Heart right ventricle (tissue), 16 donors: ENCODE measurements around the gene SLC6A6. TPM values are rescaled to one million over a fixed set of nuclear protein-coding genes. Genes with fewer than 3 reads are reported as not detected.

Experiments
- ATAC-seq, 8 donors: fragments of 200-7000 bp; cut with Tn5 transposase; one replicate each; pipeline ENCODE4 v1.9.1; 2020; ENCODE audit warnings: mild to moderate bottlenecking in 8 of 8, moderate library complexity in 8 of 8, moderate number of reproducible peaks in 1 of 8
- DNase-seq, 2 donors: peaks; one replicate each; pipeline ENCODE4 v3.0.0-alpha.2; 2020
- H3K27ac ChIP-seq, 10 donors: fragments of 200-600 bp; sonication (generic) in 2 of 10; one replicate each; pipeline versions ENCODE4 v1.5.0 to v1.8.0; 2020 to 2022; ENCODE audit warnings: mild to moderate bottlenecking in 3 of 10
- H3K27me3 ChIP-seq, 7 donors: fragments of 200-600 bp; one replicate each; pipeline ENCODE4 v1.8.0; 2021 to 2022; ENCODE audit warnings: mild to moderate bottlenecking in 2 of 7
- H3K36me3 ChIP-seq, 9 donors: fragments of 200-600 bp; sonication (generic) in 1 of 9; one replicate each; pipeline versions ENCODE4 v1.5.0 to v1.8.0; 2020 to 2022; ENCODE audit warnings: mild to moderate bottlenecking in 2 of 9
- H3K4me1 ChIP-seq, 9 donors: fragments of 200-600 bp; sonication (generic) in 1 of 9; one replicate each; pipeline versions ENCODE4 v1.5.0 to v1.8.0; 2020 to 2022; ENCODE audit warnings: mild to moderate bottlenecking in 4 of 9
- H3K4me3 ChIP-seq, 10 donors: fragments of 200-600 bp; sonication (generic) in 2 of 10; one replicate each; pipeline versions ENCODE4 v1.5.0 to v1.8.0; 2020 to 2022; ENCODE audit warnings: mild to moderate bottlenecking in 7 of 10, moderate library complexity in 2 of 10
- H3K9me3 ChIP-seq, 11 donors: fragments of 200-600 bp in 10 of 11; sonication (generic) in 2 of 11; one replicate each; pipeline versions ENCODE4 v1.5.0 to v1.8.0; 2013 to 2022; ENCODE audit warnings: mild to moderate bottlenecking in 2 of 11, control low read depth in 1 of 11, moderate library complexity in 1 of 11
- CTCF ChIP-seq, 9 donors: fragments of 200-600 bp; sonication (generic) in 2 of 9; IDR thresholded peaks; one replicate each; pipeline versions ENCODE4 v1.5.0 to v1.8.0; 2021 to 2022; ENCODE audit warnings: antibody characterized with exemption in 9 of 9, mild to moderate bottlenecking in 5 of 9, moderate library complexity in 1 of 9
- WGBS, 2 donors: extraction: QIAGEN DNeasy Blood & Tissue Kit; methylation state at CpG; one replicate each; pipeline ENCODE4 v1.1.7; 2013; ENCODE audit warnings: inconsistent platforms in 1 of 2; 5-methylcytosine and 5-hydroxymethylcytosine counted together
- intact Hi-C, 10 donors: fragments of 100-400 bp; cut with DNase I; formaldehyde crosslinking; loops; one replicate each; pipeline versions ENCODE4 v1.11.1 to v1.14.2; 2022
- polyA plus RNA-seq, 2 donors: library from polyadenylated mRNA; stranded (reverse); fragments of 200-250 nt; gene quantifications; one replicate each; pipeline ENCODE4 v1.2.3, GENCODE V29; 2013
- total RNA-seq, 10 donors: library from RNA; stranded (reverse); fragmentation: NEBNext Ultra II Directional in 3 of 10; extraction: Animal tissue kit (Norgen Biotek cat#: 25700) in 3 of 10; gene quantifications; one replicate each; pipeline versions ENCODE4 v1.2.1 to v1.2.4, GENCODE V29; 2021 to 2023
- donor health status: Arrhythmogenic right ventricular cardiomyopathy.
- donor health status: ischemic (EF 13 %, LVEDD 7.1; RV severe dilation, severe dysfunction).
- donor health status: healthy with polysubstance abuse.
- donor health status: DM: no; HTN: yes; CAD: no.
- donor health status: DM: no; HTN: no; CAD: no.
- donor health status: ischemic (EF 25% LVEDD 6.9; RV normal size, moderate dysfunction).
- donor health status: ischemic (EF 25% LVEDD 5.7; RV mildly dilated, moderate dysfunction).
- donor health status: healthy.
- donor health status: DM: yes; HTN: yes; CAD: no.
- donor health status: Ischemic cardiomyopathy.
- donor health status: ischemic (EF 35%, LVEDD 5.7; RV mildly dilated, moderate dysfunction).
- donor health status: nonischemic (EF 11% LVEDD 7.7; RV severe dilation, severe dysfunction).
- donor health status: DM: yes; HTN: yes; CAD: no.
- donor health status: PGD.
- donor health status: ischemic (EF 29% LVEDD 5.4; RV normal size, mild dysfunction).
- donor health status: nonischemic (EF 23%, LVEDD 6.1; RV moderate dilation, normal function).

SLC6A6 gene
- total and polyA plus RNA-seq, 12 donors: 7.7 to 68.7 (median 44.0) TPM

GRCh38 chr3:14460342-14461005 is 58.1 kb downstream of the SLC6A6 start:
- peak overlapping the region in 6 of 10 donors; percentile 10 to 44 (median 22) for H3K27ac ChIP-seq
- no peak overlapping the region for H3K4me3 ChIP-seq
- 48 to 52% methylated on average over 9 of the region's 9 CpGs for WGBS, 2 donors
- ATAC-seq (peak; percentile 65 to 94 (median 90)), DNase-seq (peak; percentile 78 to 83)
- peaks cover 0 to 98% (median under 1%) of the 10 kb centered on the region in 9 donors for H3K36me3 ChIP-seq
- H3K9me3 ChIP-seq: no peaks in the 10 kb centered on the region
- intact Hi-C loops: loop anchor here in 7 of 10 donors (2.0 to 10.0 kb wide), 7 partner anchors 58 to 806 kb away; partner anchors contain the start of gene SLC6A6 (in 2 of the 7)
- no peak for TF ChIP-seq CTCF (IDR thresholded peaks at IDR 0.05)
- H3K27me3 ChIP-seq: peaks cover 0 to 39% (median 7%) of the 10 kb centered on the region in 7 donors
- H3K4me1 ChIP-seq: peaks cover 2 to 46% (median 28%) of the 10 kb centered on the region in 9 donors

- peaks cover 0 to 98% (median 4%) of the 10 kb centered on the region in 9 donors for H3K36me3 ChIP-seq
- peaks cover 2 to 42% (median 25%) of the 10 kb centered on the region in 9 donors for H3K4me1 ChIP-seq
- peak in 1 of 8 donors; percentile 6 for ATAC-seq
- no peaks in the 10 kb centered on the region for H3K9me3 ChIP-seq
- no peak for DNase-seq
- intact Hi-C loops: loop anchor here in 7 of 10 donors (2.0 to 10.0 kb wide), 7 partner anchors 59 to 806 kb away; partner anchors contain the start of gene SLC6A6 (in 2 of the 7)
- H3K27ac ChIP-seq: peak overlapping the region in 3 of 10 donors; percentile 19 to 44 (median 21)
- 69 to 84% methylated on average over 13 of the region's 13 CpGs for WGBS, 2 donors
- H3K4me3 ChIP-seq: no peak overlapping the region
- no peak for TF ChIP-seq CTCF (IDR thresholded peaks at IDR 0.05)
- H3K27me3 ChIP-seq: peaks cover 0 to 35% (median 4%) of the 10 kb centered on the region in 7 donors
Measured at GRCh38 chr3:14461006-14461747, 58.8 kb downstream of the SLC6A6 start.

- intact Hi-C loops: loop anchor here in 7 of 10 donors (2.0 to 10.0 kb wide), 7 partner anchors 60 to 807 kb away; partner anchors contain the start of gene SLC6A6 (in 2 of the 7)
- ATAC-seq (peak in 6 of 8 donors; percentile 35 to 74 (median 60)), DNase-seq (peak; percentile 51 to 59)
- peak in 8 of 9 donors; percentile 22 to 72 (median 55) for TF ChIP-seq CTCF (IDR thresholded peaks at IDR 0.05)
- peaks cover 0 to 98% (median 10%) of the 10 kb centered on the region in 9 donors for H3K36me3 ChIP-seq
- no peaks in the 10 kb centered on the region for H3K9me3 ChIP-seq
- no peak overlapping the region for H3K27ac ChIP-seq
- H3K27me3 ChIP-seq: peaks cover 0 to 37% (median 4%) of the 10 kb centered on the region in 7 donors
- H3K4me1 ChIP-seq: peaks cover 2 to 42% (median 25%) of the 10 kb centered on the region in 9 donors
- 81 to 82% methylated on average over 8 of the region's 8 CpGs for WGBS, 2 donors
- H3K4me3 ChIP-seq: no peak overlapping the region
Measured at GRCh38 chr3:14461748-14462324, 59.4 kb downstream of the SLC6A6 start.

- H3K27ac ChIP-seq: no peak overlapping the region
- no peaks in the 10 kb centered on the region for H3K9me3 ChIP-seq
- no peak overlapping the region for H3K4me3 ChIP-seq
- DNase-seq (no peak), ATAC-seq (no peak)
- H3K27me3 ChIP-seq: peaks cover 0 to 36% (median 4%) of the 10 kb centered on the region in 7 donors
- no peak for TF ChIP-seq CTCF (IDR thresholded peaks at IDR 0.05)
- peaks cover 0 to 100% (median 10%) of the 10 kb centered on the region in 9 donors for H3K36me3 ChIP-seq
- intact Hi-C loops: loop anchor here in 7 of 10 donors (5.0 to 10.0 kb wide), 4 partner anchors 60 to 808 kb away; partner anchors contain the start of gene SLC6A6 (in 2 of the 7)
- 92 to 96% methylated on average over 9 of the region's 9 CpGs for WGBS, 2 donors
- peaks cover 2 to 47% (median 25%) of the 10 kb centered on the region in 9 donors for H3K4me1 ChIP-seq
Measured at GRCh38 chr3:14462738-14463137, 60.3 kb downstream of the SLC6A6 start.
